ENCODE data around the gene C19orf47. TPM values are rescaled to one million over a fixed set of nuclear protein-coding genes. Genes with fewer than 3 reads are reported as not detected.
A peak's percentile ranks its signal among the peaks of the same experiment; 100 is the strongest.

C19orf47 gene, protein sequence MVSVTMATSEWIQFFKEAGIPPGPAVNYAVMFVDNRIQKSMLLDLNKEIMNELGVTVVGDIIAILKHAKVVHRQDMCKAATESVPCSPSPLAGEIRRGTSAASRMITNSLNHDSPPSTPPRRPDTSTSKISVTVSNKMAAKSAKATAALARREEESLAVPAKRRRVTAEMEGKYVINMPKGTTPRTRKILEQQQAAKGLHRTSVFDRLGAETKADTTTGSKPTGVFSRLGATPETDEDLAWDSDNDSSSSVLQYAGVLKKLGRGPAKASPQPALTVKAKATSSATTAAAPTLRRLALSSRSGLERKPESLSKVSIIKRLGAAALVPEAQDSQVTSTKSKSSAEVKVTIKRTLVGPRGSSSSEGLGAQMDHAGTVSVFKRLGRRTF
- polyA plus RNA-seq (14.3 and 22.8 TPM in 2 replicates), polyA minus RNA-seq (24.8 and 37.5 TPM in 2 replicates)

DNA sequence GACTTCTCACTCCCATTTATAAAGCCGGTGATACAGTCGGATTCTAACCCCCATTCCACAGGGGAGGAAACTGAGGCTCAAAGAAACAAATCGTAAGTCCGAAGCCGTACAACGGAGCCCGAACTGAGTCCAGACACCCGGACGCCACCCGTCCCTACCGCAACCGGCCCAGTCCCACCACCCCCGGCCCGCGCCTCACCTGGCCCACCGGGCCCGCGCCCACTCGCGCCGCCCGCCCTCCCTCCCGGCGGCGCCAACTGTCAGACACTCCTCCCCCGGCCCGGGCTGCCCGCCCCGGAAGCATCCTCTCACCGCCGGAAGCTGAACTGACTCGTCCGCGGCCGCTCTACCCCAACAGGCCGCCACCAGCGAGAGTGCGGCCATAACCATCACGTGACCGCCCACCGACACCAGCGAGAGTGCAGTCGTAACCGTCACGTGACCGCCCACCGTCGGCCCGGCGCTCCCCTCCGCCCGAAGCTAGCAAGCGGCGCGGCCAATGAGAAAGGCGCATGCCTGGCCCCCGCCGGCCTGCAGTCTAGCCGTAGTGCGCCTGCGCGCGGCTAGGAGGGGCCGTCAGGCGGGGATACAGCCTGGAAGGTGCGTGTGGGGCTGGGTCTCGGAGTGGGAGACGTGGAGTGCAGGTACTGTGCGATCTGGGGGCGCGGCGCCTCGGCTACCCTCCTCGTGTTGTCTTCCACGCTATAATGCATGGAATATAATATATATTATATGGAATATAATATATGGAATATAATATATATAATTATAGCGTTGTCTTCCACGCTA, at the start of gene C19orf47, which contains the start of gene PLD3:
Gene C19orf47, minus strand, starts transcription at position 273 of the 789 bp plus-strand sequence. CDS start 6,540 bp downstream, outside the sequence.
Gene PLD3, plus strand, starts transcription at position 571 of the 789 bp plus-strand sequence. CDS start 17,789 bp downstream, outside the sequence.
- H3K4me2 ChIP-seq (ENCODE audit: low read length), result peak within 1 kb of the TSS; percentile 95
- H3K4me3 ChIP-seq (ENCODE audit: low read length), result peak within 1 kb of the TSS; percentile 83
- H3K9me2 ChIP-seq (ENCODE audit: insufficient read depth, low read length), result no peaks in the 10 kb centered on the region
- H3K36me3 ChIP-seq (ENCODE audit: insufficient read depth, low read length), result no peaks in the 10 kb centered on the region
- peak within 1 kb of the TSS; percentile 93 for H2AFZ ChIP-seq (ENCODE audit: low read depth, low read length)
- no peaks in the 10 kb centered on the region for H3K9me3 ChIP-seq (ENCODE audit: low read length)
- H3K27me3 ChIP-seq (ENCODE audit: insufficient read depth, low read depth, low read length), result no peaks in the 10 kb centered on the region
- peak within 1 kb of the TSS; percentile 89 for H3K9ac ChIP-seq (ENCODE audit: low read length)
- TF ChIP-seq RAD21 (conservative IDR thresholded peaks at IDR 0.05) (no peak), EP300 (conservative IDR thresholded peaks at IDR 0.05; ENCODE audit: poor library complexity, severe bottlenecking) (peak; percentile 71), MXI1 (conservative IDR thresholded peaks at IDR 0.05; ENCODE audit: poor library complexity, severe bottlenecking) (peak; percentile 69), SMC3 (conservative IDR thresholded peaks at IDR 0.05; ENCODE audit: poor library complexity) (no peak), EZH2 (IDR thresholded peaks at IDR 0.05; ENCODE audit: borderline replicate concordance, insufficient read depth, low read length, poor library complexity, severe bottlenecking) (no peak), POLR2AphosphoS5 (IDR thresholded peaks at IDR 0.05) (peak; percentile 96), CTCF (IDR thresholded peaks at IDR 0.05; ENCODE audit: poor library complexity, severe bottlenecking) (peak; percentile 6), TAF1 (IDR thresholded peaks at IDR 0.05; ENCODE audit: low read depth) (peak; percentile 76)
- TF ChIP-seq, protein P1, sequence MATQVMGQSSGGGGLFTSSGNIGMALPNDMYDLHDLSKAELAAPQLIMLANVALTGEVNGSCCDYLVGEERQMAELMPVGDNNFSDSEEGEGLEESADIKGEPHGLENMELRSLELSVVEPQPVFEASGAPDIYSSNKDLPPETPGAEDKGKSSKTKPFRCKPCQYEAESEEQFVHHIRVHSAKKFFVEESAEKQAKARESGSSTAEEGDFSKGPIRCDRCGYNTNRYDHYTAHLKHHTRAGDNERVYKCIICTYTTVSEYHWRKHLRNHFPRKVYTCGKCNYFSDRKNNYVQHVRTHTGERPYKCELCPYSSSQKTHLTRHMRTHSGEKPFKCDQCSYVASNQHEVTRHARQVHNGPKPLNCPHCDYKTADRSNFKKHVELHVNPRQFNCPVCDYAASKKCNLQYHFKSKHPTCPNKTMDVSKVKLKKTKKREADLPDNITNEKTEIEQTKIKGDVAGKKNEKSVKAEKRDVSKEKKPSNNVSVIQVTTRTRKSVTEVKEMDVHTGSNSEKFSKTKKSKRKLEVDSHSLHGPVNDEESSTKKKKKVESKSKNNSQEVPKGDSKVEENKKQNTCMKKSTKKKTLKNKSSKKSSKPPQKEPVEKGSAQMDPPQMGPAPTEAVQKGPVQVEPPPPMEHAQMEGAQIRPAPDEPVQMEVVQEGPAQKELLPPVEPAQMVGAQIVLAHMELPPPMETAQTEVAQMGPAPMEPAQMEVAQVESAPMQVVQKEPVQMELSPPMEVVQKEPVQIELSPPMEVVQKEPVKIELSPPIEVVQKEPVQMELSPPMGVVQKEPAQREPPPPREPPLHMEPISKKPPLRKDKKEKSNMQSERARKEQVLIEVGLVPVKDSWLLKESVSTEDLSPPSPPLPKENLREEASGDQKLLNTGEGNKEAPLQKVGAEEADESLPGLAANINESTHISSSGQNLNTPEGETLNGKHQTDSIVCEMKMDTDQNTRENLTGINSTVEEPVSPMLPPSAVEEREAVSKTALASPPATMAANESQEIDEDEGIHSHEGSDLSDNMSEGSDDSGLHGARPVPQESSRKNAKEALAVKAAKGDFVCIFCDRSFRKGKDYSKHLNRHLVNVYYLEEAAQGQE (IDR thresholded peaks at IDR 0.05; ENCODE audit: borderline replicate concordance), result peak; percentile 18
- H4K20me1 ChIP-seq (ENCODE audit: insufficient read depth), result no peaks in the 10 kb centered on the region
- H3F3A ChIP-seq (ENCODE audit: insufficient read depth, low read length, poor library complexity, severe bottlenecking), result no peaks in the 10 kb centered on the region
- peak within 1 kb of the TSS; percentile 94 for H3K27ac ChIP-seq (ENCODE audit: low read length)
- H3K79me2 ChIP-seq (replicated peaks; ENCODE audit: insufficient read depth, low read length), result peaks cover 30% of the 10 kb centered on the region

DNA sequence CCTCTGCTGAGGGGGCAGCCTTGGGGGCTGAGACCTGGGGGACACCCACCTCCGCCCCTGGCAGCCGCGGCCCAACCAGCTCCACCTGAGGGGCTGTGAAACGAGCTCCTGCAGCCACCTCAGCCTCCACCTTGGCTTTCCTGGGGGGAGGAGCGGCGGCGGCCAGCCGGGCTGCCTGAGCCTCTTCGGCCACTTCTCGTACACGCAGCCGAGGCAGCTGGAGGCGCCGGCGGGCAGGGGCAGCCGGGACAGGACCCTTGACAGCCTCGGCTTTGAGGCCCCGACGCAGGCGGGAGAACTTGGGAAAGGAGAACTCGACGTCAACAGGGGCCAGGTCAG, 49.3 kb upstream of the C19orf47 start:
- TF ChIP-seq EZH2 (IDR thresholded peaks at IDR 0.05; ENCODE audit: borderline replicate concordance, insufficient read depth, low read length, poor library complexity, severe bottlenecking) (no peak), EP300 (conservative IDR thresholded peaks at IDR 0.05; ENCODE audit: poor library complexity, severe bottlenecking) (no peak), MXI1 (conservative IDR thresholded peaks at IDR 0.05; ENCODE audit: poor library complexity, severe bottlenecking) (no peak), SMC3 (conservative IDR thresholded peaks at IDR 0.05; ENCODE audit: poor library complexity) (no peak), TAF1 (IDR thresholded peaks at IDR 0.05; ENCODE audit: low read depth) (no peak), POLR2AphosphoS5 (IDR thresholded peaks at IDR 0.05) (no peak), RAD21 (conservative IDR thresholded peaks at IDR 0.05) (no peak), CTCF (IDR thresholded peaks at IDR 0.05; ENCODE audit: poor library complexity, severe bottlenecking) (no peak)
- TF ChIP-seq, protein P1 (IDR thresholded peaks at IDR 0.05; ENCODE audit: borderline replicate concordance), result no peak
- no peak overlapping the region for H2AFZ ChIP-seq (ENCODE audit: low read depth, low read length)
- no peak overlapping the region for H3K4me2 ChIP-seq (ENCODE audit: low read length)
- no peak overlapping the region for H3K4me3 ChIP-seq (ENCODE audit: low read length)
- H3K79me2 ChIP-seq (replicated peaks; ENCODE audit: insufficient read depth, low read length), result no peaks in the 10 kb centered on the region
- no peaks in the 10 kb centered on the region for H3K9me3 ChIP-seq (ENCODE audit: low read length)
- H3F3A ChIP-seq (ENCODE audit: insufficient read depth, low read length, poor library complexity, severe bottlenecking), result no peaks in the 10 kb centered on the region
- H3K9me2 ChIP-seq (ENCODE audit: insufficient read depth, low read length), result no peaks in the 10 kb centered on the region
- H3K36me3 ChIP-seq (ENCODE audit: insufficient read depth, low read length), result no peaks in the 10 kb centered on the region
- H3K9ac ChIP-seq (ENCODE audit: low read length), result no peak overlapping the region
- no peak overlapping the region for H3K27ac ChIP-seq (ENCODE audit: low read length)
- no peaks in the 10 kb centered on the region for H4K20me1 ChIP-seq (ENCODE audit: insufficient read depth)
- H3K27me3 ChIP-seq (ENCODE audit: insufficient read depth, low read depth, low read length), result no peaks in the 10 kb centered on the region

Data from neural cell (in vitro differentiated cells).